Ishikawa (cell line): ENCODE measurements around the gene MAPRE3.

Experiments
- CEBPB ChIP-seq: IDR thresholded peaks from 2 replicates; pipeline ENCODE4 v1.6.1; 2012
- CREB1 ChIP-seq: IDR thresholded peaks from 2 replicates; pipeline ENCODE4 v1.6.1; 2012; ENCODE audit warnings: low read depth
- EP300 ChIP-seq: IDR thresholded peaks from 2 replicates; pipeline ENCODE4 v1.6.1; 2012; ENCODE audit warnings: borderline replicate concordance
- FOXM1 ChIP-seq: IDR thresholded peaks from 2 replicates; pipeline ENCODE4 v1.6.1; 2012; ENCODE audit warnings: low read depth, borderline replicate concordance
- MAX ChIP-seq: IDR thresholded peaks from 2 replicates; pipeline ENCODE4 v1.6.1; 2012
- RAD21 ChIP-seq: IDR thresholded peaks from 2 replicates; pipeline ENCODE4 v1.6.1; 2012; ENCODE audit warnings: low read depth
- REST ChIP-seq: IDR thresholded peaks from 2 replicates; pipeline ENCODE4 v1.6.1; 2012; ENCODE audit warnings: low read depth, mild to moderate bottlenecking
- TAF1 ChIP-seq: IDR thresholded peaks from 2 replicates; pipeline ENCODE4 v1.6.1; 2012; ENCODE audit warnings: low read depth, mild to moderate bottlenecking
- TCF12 ChIP-seq: IDR thresholded peaks from 2 replicates; pipeline ENCODE4 v1.6.1; 2012; ENCODE audit warnings: low read depth
- TEAD4 ChIP-seq: IDR thresholded peaks from 2 replicates; pipeline ENCODE4 v1.6.1; 2012
- YY1 ChIP-seq: IDR thresholded peaks from 2 replicates; pipeline ENCODE4 v1.6.1; 2012; ENCODE audit warnings: low read depth
- ZBTB7A ChIP-seq: IDR thresholded peaks from 2 replicates; pipeline ENCODE4 v1.6.1; 2012; ENCODE audit warnings: low read depth

- TF ChIP-seq EP300 (no peak), MAX (no peak), FOXM1 (no peak), CEBPB (no peak), TAF1 (no peak), TCF12 (no peak), YY1 (no peak), REST (no peak), RAD21 (no peak), CREB1 (no peak), ZBTB7A (no peak), TEAD4 (no peak)
Observed at GRCh38 chr2:26925100-26925791, 45.2 kb upstream of the MAPRE3 start.
